ENCODE results near the gene PPP1R26.
"Not testable (repeated sequence)": the region's sequence is repeated elsewhere in the genome, so short reads cannot be mapped to it uniquely, and the experiment has no call there.

Gene PPP1R26

GRCh38 chr9:135479469-135480052 is at the start of gene PPP1R26:
Gene PPP1R26 (plus strand): TSS chr9:135479782. CDS start chr9:135484511, 4,729 bp downstream.
- peak; percentile 13 to 37 for DNase-seq

- DNase-seq = no peak
These were observed 42.3 kb upstream of the PPP1R26 start for GRCh38 chr9:135437259-135437658.

DNA sequence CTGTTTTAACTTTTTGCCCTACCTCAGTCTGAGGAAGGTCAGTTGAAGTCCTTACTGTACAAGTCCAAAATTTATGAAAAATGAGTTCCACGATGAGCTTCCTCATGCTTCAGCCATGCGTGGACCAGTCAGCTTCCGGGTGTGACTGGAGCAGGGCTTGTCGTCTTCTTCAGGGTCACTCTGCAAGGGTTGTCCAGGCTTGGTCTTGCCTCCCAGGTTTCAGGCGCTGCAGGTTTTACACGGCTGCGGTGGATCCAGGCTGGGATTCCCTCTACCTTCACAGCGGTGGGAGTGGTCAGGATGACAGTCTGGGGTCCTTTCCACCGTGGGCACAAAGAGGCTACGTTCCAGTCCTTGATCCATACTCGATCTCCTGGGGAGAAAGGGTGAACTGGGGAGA is 41.9 kb upstream of the PPP1R26 start:
- not testable (repeated sequence) for DNase-seq

- not testable (repeated sequence) for DNase-seq
These were observed 40.9 kb upstream of the PPP1R26 start for GRCh38 chr9:135438581-135439232.

GRCh38 chr9:135439514-135439913 is 40.1 kb upstream of the PPP1R26 start:
- not testable (repeated sequence) for DNase-seq

DNA sequence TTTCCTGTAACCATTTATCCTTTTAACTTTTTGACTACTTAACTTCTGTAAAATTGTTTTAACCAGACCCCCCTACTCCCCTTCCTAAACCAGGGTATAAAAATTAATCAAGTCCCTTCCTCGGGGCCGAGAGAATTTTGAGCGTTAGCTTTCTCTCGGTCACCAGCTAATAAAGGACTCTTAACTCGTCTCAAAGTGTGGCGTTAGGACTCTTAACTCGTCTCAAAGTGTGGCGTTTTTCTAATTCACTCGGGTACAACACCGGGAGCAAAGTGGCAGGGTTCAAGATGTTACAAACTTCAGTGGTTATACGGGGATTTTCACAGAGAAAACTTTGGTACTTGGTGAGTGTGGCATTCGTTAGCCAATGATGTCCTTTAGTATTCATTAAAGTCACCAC is 39.7 kb upstream of the PPP1R26 start:
- no peak for DNase-seq

GRCh38 chr9:135440620-135441019 is 39.0 kb upstream of the PPP1R26 start:
- DNase-seq = no peak

DNA sequence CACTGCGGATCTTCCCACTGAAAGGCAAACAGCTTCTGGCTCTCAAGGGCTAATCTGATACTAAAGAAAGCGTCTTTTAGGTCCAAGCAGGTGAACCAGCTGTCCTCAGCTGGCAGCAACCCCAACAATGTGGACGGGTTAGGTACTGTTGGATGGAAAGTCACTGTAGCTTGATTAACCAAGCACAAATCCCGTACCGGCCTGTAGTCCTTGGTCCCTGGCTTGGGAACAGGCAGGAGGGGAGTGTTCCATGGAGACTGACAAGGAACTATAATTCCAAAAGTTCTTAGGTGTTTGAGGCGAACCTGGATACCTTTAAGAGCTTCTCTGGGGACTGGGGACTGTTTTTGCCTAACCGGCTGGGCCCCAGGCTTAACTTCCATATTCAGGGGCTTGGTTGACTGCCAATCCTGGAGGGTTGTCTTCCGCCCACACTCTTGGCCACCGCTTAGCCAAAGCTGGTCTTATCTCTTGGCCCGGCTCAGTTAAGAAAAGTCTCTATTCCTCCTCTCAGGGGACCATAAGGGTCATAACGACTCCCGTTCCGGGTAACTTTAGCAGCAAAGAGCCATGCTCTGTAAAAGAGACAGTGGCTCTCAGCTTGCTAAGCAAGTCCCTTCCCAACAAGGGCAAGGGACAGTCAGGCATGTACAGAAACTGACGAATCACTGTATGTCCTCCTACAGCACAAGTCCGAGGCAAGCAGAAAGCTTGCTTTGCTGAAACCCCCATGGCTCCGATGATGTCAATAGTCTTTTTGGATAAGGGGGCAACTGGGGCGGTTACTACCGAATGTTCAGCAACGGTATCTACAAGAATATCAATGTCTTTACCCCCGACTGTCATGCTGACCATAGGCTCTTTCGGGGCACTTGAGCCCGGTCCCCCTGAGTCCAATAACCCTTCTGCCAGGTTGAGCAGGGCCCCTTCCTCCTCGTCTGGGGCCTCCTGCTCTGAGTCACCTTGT is 38.2 kb upstream of the PPP1R26 start:
- DNase-seq = not testable (repeated sequence)

GRCh38 chr9:135442075-135442474 is 37.5 kb upstream of the PPP1R26 start:
- no peak for DNase-seq

DNA sequence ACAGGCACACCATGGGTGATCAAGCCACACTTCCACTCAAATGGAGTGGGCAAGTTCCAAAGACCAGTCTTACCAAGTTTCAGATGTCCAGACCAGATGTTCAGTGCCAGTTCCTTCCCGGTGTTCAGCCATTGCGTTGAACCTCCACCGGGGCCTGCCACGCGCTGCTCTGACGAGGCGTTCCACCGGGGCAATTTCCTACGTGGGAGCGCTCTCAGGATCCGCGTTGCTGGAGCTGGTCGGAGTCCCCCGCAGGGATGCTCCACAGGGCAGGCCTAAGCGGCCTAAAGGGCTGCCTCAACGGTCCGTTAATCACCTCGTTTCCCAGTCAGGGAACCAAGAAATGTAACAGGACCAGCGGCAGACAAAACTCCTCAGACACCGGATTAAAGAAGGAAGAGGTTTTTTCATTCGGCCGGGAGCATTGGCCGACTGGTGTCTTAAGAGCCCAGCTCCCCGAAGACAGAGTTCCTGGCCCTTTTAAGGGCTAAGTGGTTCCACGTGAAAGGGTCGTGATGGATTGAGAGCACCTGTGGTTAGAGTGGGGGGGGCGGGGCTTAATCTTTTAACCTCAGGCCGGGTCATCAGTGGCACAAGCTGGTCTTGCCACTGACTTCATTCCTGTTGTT is 35.7 kb upstream of the PPP1R26 start:
- DNase-seq = no peak

DNA sequence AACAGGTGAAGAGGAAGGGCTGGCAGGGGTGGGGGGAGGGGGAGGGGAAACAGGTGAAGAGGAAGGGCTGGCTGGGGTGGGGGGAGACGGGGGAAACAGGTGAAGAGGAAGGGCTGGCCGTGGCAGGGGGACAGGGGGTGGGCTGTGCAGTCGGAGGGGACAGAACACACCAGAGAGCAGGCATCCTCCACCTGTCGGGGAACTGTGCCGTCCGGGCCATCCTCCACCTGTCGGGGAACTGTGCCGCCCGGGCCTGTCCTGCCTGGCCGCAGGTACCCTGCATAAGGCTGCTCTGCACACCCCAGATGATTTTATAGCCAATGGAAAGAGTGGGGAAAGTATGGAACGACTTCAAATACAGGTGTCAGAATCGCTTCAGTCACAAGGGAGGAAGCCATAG is 32.5 kb upstream of the PPP1R26 start:
- DNase-seq = no peak

DNA sequence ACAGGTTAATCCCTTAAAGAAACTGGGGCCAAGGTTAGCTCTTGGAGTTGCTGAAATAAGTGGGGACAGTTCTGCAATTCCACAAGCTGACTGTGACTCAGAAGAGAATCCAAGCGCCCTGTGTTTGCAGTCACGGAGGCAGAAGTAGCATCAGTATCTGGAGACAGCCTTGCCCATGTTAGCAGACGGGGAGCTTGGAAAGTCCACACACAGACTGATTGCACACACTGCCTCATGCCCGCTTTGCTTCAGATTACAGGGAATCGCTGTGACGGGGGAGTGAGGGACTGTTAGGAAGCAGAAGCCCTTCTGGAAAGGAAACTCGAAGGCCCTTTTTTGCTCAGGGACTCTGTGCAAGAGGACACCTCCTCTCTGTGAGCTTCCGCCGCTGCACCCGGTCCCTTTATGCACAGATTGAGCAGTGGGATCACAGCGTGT is 30.9 kb upstream of the PPP1R26 start:
- no peak for DNase-seq

DNA sequence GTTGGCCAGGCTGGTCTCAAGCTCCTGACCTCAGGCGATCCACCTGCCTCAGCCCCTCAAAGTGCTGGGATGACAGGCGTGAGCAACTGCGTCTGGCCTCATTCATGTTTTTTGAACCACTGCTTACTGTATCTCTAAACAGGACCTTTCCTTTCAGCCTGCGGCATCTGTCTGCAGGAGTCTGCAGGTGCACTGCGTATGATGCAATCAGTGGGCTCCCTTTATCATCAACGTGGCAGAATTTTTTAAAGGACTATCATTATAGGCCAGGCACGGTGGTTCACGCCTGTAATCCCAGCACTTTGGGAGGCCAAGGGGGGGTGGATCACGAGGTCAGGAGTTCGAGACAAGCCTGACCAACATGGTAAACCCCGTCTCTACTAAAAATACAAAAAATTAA is 30.1 kb upstream of the PPP1R26 start:
- peak; percentile 16 to 51 for DNase-seq

- no peak for DNase-seq
These were observed 28.6 kb upstream of the PPP1R26 start for GRCh38 chr9:135450956-135451355.

- not testable (repeated sequence) for DNase-seq
These were observed 27.7 kb upstream of the PPP1R26 start for GRCh38 chr9:135451909-135452308.

DNA sequence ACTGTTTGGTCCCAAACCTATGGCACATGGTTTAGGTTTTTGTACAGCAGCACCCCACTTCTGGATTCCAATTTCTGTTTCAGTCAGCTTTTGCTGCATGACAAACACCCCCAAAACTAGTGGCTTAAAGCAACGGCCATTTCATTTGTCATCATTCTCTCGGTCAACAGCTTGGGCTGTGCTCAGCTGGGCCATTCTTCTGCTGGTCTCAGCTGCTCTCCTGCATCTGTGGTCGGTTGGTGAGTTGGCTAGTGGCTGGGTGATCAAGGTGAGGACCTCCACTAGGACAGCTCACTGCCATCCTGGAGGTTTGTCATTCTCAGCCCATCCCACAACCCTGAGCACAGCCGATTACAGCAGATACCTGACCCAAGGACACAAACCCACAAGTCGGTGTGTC is 24.8 kb upstream of the PPP1R26 start:
- no peak for DNase-seq

DNA sequence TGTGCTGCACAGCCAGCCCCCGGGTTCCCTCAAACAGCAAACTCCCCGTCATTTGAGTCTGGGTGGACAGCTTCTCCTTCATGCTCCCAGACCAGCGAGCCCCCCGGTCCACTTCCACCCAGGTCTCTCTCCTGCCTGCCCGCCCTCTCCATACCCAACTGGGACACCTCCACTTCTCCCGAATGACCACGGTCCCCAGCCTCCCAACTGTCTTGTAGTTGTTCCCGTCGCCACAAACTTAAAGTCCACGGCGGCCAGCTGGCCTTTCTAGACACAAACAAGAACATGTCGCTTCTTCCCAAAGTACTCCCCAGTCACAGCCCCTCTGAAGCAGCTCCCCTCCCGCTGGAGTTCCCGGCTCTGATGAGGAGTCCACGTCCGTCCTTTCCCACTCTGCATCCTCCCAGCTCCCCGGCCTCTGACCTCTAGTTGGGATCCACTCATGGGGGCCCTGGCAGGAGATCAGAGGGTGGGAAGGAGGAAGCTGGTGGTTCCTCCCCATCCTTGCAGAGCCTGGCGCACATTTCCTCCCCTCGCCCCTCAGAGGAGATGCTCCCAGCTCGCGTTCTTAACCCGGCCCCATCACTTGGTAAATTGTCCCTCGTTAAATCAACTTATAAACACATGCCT is 24.1 kb upstream of the PPP1R26 start:
- no peak for DNase-seq

DNA sequence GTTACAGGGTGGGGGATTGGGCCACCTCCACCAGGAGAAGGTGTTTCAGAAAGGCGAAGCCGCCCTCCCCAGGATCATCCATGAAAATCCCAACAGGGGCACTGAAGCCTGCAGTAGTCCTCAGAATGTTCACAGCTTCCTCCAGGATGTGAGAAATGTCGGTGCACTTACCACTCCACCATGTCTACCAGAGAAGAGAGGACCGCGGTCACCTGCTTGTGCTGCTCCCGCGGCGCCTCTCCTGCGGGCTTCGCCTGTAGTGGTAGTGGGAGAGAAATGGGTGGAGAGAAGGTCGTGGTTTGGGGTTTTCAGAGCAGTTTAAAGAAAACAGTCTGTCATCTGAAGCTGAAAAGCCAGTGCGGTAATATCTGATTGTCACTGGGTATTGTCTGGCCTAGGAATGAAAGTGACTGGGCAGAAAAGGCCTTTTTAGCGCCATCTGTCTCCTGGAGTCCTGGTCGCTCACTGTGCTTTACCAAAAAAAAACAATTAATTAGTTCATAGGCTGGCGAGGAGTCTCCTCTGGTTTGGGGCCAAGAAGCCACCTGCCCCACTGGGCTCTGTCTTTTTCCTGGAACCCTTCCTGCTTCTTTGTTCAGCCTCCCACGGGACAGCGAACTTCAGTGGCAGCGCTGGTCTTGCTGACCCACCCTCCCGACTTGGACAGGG is 23.0 kb upstream of the PPP1R26 start:
- no peak for DNase-seq

DNA sequence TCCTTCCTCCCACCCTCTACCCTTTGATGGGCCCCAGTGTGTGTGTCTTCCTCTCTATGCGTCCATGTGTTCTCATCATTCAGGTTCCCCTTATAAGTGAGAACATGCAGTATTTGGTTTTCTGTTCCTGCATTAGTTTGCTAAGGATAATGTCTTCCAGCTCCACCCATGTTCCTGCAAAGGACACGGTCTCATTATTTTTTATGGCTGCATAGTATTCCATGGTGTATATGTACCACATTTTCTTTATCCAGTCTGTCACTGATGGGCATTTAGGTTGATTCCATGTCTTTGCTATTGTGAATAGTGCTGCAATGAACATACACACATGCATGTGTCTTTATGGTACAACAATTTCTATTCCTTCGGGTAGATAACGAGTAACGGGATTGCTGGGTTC is 21.1 kb upstream of the PPP1R26 start:
- not testable (repeated sequence) for DNase-seq

- no peak for DNase-seq
These were observed 17.6 kb upstream of the PPP1R26 start for GRCh38 chr9:135461936-135462335.

DNA sequence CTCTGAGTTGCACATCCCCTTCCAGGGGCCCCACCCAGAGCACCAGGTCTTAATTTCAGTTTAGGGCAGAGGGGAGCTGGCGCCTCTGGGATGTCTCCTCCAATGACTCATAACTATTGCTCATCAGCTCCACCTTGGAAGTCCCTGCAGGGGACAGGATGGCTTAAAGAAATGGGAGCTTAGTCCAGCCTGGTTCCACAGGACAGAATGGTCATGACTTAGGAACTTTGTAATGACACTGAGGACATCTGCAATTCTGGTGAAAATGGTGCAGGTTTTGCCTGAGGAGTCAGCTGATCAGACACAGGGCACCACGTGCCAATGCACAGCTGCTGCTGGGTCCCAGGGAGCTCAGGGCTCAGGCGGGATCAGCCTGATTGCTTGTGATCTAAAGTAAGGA is 16.4 kb upstream of the PPP1R26 start:
- no peak for DNase-seq

- DNase-seq = no peak
These were observed 15.4 kb upstream of the PPP1R26 start for GRCh38 chr9:135464181-135464580.

Measured in SHP77 (cell line).